Dermis microvascular lymphatic vessel endothelial cell (primary cell): ENCODE results near the gene PHRF1. TPM values are rescaled to one million over a fixed set of nuclear protein-coding genes. Genes with fewer than 3 reads are reported as not detected.
"Not testable (repeated sequence)": the region's sequence is repeated elsewhere in the genome, so short reads cannot be mapped to it uniquely, and the experiment has no call there.

ENCODE experiments used
- DNase-seq, 2 donors: peaks; one replicate each; pipeline versions ENCODE4 v3.0.0 to v3.0.0-alpha.2; 2010; ENCODE audit warnings: low read depth in 2 of 2
- total RNA-seq: library from RNA; depleted of rRNA; stranded (reverse); fragments of >200 nt; gene quantifications from 2 replicates; pipeline ENCODE4 v1.2.1, GENCODE V29; 2014

Gene PHRF1
- total RNA-seq, 1 donor from 2014 or later: 16.8 TPM

DNA sequence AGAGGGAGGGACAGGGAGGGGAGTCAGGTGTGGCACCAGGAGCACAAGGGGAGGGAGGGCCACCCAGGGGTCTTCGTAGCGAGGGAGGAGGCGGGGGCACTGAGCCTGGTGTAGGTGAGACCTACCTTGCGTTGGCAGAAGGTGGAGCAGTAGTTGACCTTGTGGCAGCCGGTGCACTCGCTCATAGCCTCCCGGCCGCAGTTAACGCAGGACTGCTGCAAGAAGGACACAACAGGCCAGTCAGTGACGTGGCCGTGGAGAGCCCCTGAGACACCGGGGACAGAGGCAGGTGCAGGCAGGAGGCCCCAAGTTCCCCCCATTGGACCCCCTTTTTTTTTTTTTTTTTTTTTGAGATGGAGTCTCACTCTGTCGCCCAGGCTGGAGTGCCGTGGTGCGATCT is 77.6 kb downstream of the PHRF1 start:
- no peak for DNase-seq

DNA sequence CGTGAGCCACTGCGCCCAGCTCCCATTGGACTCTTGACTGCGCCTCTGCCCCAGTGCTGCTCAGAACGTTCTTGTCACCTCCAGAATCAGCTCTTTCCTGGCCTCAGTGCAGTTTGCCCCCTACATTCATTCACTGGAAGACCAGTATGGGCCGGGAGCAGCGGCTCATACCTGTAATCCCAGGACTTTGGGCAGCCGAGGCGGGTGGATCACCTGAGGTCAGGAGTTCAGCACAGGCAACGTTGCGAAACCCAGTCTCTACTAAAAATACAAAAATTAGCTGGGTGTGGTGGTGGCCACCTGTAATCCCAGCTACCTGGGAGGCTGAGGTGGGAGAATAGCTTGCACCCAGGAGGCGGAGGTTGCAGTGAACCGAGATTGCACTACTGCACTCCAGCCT is 78.2 kb downstream of the PHRF1 start:
- DNase-seq: not testable (repeated sequence)

DNA sequence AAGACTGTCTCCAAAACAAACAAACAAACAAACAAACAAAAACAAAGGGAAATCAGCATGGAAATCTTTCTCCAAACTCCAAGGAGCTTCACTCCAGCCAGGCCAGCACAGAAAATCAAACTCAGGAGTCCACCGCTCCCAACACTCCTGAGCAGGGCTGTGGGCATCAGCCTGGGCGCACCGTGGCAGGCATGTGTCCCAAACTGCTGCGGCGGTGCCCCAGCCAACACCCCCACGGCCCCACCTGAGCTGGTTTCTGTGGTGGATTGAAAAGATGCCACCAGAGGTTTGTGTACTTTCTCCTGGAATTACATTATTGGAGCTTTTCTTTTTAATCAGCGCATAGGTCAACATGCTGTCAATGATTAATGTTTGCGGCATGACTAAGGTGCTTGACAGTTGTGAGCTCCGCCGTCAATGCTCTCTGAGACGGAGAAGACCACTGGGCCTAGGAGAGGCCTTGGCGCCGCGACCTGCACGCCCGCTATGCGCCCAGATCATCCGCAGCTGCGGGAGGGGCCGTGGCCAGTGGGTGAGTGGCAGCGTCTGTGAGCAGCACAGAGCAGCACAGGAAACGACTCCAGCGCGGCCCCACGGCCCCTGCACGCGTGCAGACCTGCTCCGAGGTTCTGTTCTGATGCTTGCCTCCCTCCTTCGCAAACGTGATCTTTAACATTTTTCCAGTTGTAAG is 78.9 kb downstream of the PHRF1 start:
- no peak for DNase-seq

DNA sequence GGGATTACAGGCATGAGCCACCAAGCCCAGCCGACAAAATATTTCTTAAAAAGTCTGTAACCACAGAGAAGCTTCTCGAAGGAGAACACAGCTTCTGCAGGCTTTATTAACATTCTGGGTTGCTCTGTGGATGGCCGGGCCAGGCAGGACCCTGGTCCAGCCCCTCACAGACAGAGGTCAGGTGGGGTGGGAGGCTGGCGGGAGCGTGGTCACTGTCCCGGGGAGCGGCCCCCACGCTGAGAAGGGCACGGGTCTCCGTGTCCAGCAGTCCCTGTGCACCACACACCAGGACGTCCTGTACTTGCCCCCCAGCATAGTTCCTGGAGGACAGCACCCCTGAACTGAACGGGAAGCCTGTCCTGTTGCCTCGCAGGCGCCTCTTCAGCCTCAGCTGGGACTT is 80.2 kb downstream of the PHRF1 start:
- DNase-seq: no peak

DNA sequence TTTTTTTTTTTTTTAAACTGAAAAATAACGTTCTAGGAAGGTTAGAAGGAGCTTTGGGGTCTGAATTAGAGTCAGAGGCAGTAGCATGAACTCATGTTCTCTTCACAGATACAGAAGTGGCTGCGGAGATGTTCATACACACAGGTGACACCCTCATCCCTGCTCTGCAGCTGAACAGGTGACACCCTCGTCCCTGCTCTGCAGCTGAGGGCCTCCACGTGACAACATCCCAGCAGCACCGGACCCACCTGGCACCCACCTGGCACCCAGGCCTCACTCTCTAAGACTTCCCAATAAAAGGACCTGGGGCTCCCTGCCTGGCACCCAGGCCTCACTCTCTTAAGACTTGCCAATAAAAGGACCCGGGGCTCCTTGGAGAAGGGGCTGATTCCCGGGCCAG is 80.6 kb downstream of the PHRF1 start:
- DNase-seq: no peak

DNA sequence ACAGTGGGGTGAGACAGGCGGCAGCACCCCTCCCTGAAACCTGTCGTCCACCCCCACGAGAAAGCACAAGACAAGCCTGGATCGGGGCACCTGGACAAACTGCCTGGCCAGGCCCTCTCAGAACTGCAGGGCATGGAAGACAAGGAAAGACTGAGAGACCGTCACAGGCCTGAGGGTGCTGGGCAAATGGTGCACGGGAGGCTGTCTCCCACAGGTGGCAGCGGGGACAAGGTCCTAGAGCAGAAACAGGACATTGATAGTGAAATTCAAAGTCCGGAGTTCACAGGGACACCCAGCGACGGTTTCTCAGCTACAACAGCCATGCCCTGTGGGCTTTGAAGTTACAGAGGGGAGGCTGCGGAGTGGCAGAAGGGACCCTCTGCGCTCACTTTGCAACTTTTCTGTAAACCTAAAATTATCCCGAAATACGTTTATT is 81.4 kb downstream of the PHRF1 start:
- DNase-seq: no peak

DNA sequence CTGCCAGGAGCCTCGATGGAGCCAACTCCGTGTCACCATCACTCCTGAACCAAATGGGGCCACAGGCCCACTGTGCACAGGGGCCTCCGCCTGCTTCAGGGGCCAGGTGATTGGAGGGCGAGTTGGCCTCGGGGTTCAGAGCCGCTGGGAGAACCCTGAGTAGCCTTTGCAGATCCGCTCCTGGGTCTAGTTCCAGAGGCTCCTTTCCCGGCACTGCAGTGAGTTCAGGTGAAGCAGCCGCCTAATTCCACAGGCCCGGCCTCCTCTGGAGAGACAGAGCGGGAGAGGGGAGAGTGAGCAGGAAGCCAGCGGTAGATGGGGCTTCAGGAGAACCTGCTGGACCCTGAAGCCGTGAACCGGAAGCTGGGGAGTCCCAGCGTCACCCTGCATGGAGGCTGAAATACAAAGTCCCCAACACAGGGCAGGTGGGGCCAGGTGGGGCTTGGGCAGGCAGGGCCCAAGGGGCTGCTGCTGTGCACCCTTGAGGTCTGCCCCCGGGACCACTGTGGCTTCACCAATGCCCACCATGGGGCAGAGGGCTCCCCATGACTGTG is 83.3 kb downstream of the PHRF1 start:
- DNase-seq: no peak

DNA sequence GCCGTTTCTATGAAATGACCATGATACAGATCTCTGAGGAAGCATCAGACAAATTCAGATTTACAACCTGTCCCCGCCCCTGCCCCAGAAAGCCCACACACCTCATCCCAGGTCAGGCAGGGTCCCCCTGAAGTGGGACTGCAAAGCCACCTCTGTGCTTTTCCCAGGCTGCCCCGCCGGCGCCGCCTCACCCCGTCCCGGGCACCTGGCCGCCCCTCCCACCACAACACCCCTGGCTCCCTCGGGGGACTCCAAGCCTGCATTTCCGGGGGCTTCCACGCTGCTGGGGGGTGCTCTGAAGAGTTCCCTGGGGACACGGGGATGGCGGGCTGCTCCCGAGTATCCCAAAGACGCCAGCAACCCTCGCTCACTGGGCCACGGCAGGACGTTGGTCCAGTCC is 84.0 kb downstream of the PHRF1 start:
- no peak for DNase-seq

DNA sequence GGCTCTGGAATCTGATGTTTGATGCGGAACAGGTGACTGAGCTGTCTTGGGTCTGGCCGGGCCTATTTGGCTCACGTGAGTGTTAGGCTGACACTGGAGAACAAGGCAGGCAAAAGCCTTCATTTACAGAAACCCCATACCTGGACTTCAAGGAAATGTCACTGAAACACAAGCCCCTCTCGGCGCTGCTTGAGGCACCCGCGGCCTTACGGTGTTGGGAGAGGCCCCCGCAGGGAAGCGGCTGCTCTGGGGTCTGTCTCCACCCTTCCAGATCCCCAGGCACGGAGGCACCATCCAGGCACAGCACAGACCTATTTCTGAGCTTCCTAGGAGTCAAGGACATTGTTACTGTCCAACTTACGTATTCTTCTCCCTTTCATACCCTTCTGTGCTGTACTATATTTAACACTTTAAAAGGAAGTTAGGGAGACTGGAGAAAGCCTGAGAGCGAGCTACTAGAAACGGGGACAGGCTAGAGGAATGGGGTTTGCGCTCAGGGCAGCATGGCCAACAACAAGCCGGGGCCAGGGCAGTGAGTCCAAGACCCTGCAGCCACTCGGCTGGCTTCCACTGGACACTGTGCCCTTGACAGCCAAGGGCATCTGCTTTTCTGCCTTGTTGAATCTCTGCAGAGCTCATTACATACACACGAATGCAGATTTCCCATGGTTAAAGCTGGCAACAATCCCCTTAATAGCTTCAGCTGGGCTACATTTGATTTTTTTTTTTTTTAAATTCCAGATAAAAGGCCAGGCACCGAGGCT is 84.6 kb downstream of the PHRF1 start:
- DNase-seq: no peak

Other genes starting within 250 kb of the PHRF1 start
- gene B4GALNT4, start 207.0 kb upstream of the PHRF1 start, total RNA-seq: 0.51 and 0.89 TPM in 2 replicates
- 0.38 and 0.39 TPM in 2 replicates for gene PKP3, start 182.3 kb upstream of the PHRF1 start, total RNA-seq
- gene SIGIRR, start 161.5 kb upstream of the PHRF1 start, total RNA-seq: 33.6 and 44.0 TPM in 2 replicates
- gene ANO9, start 134.5 kb upstream of the PHRF1 start, total RNA-seq: 1.4 and 2.7 TPM in 2 replicates
- 19.4 and 40.2 TPM in 2 replicates for gene PTDSS2, start 126.2 kb upstream of the PHRF1 start, total RNA-seq
- gene RNH1, start 69.2 kb upstream of the PHRF1 start, total RNA-seq: 210 and 302 TPM in 2 replicates
- 43.7 and 50.6 TPM in 2 replicates for gene HRAS, start 40.9 kb upstream of the PHRF1 start, total RNA-seq
- 0.26 and 0.51 TPM in 2 replicates for gene LRRC56, start 38.9 kb upstream of the PHRF1 start, total RNA-seq
- gene LMNTD2, start 15.7 kb upstream of the PHRF1 start, total RNA-seq: 0.90 and 2.0 TPM in 2 replicates
- gene RASSF7, start 15.5 kb upstream of the PHRF1 start, total RNA-seq: 13.9 and 17.4 TPM in 2 replicates
- gene IRF7, start 39.5 kb downstream of the PHRF1 start, total RNA-seq: 6.7 and 16.2 TPM in 2 replicates
- not detected in 2 replicates for gene CDHR5, start 48.5 kb downstream of the PHRF1 start, total RNA-seq
- gene SCT, start 50.7 kb downstream of the PHRF1 start, total RNA-seq: not detected in 2 replicates
- under 0.01 TPM in 1 of 2 replicates, not detected in the other for gene DRD4, start 60.8 kb downstream of the PHRF1 start, total RNA-seq
- 30.9 and 37.6 TPM in 2 replicates for gene DEAF1, start 118.8 kb downstream of the PHRF1 start, total RNA-seq
- 7.6 and 15.3 TPM in 2 replicates for gene TMEM80, start 119.3 kb downstream of the PHRF1 start, total RNA-seq
- 2.7 and 3.0 TPM in 2 replicates for gene EPS8L2, start 129.8 kb downstream of the PHRF1 start, total RNA-seq
- 112 and 113 TPM in 2 replicates for gene TALDO1, start 171.0 kb downstream of the PHRF1 start, total RNA-seq
- gene GATD1, start 201.0 kb downstream of the PHRF1 start, total RNA-seq: 19.3 and 32.4 TPM in 2 replicates
- gene CEND1, start 213.6 kb downstream of the PHRF1 start, total RNA-seq: under 0.01 and 0.13 TPM in 2 replicates
- 4.0 and 7.7 TPM in 2 replicates for gene SLC25A22, start 221.8 kb downstream of the PHRF1 start, total RNA-seq
- 4.5 and 4.9 TPM in 2 replicates for gene PIDD1, start 228.8 kb downstream of the PHRF1 start, total RNA-seq
- gene RPLP2, start 233.5 kb downstream of the PHRF1 start, total RNA-seq: 253 and 338 TPM in 2 replicates
- gene PNPLA2, start 242.4 kb downstream of the PHRF1 start, total RNA-seq: 29.5 and 63.3 TPM in 2 replicates